Stimulated activated CD8-positive, alpha-beta memory T cell treated with anti-CD3 and anti-CD28 coated beads, Interleukin-7, amount 100 ng/mL, for 24 hours (primary cell): ENCODE results near the gene TMCO6.
A peak's percentile ranks its signal among the peaks of the same experiment; 100 is the strongest.
"Not testable (repeated sequence)": the region's sequence is repeated elsewhere in the genome, so short reads cannot be mapped to it uniquely, and the experiment has no call there.

Experiments used
- DNase-seq: peaks from one replicate; pipeline ENCODE4 v3.0.0-alpha.2; 2020; ENCODE audit warnings: low read depth

TMCO6 gene

DNA sequence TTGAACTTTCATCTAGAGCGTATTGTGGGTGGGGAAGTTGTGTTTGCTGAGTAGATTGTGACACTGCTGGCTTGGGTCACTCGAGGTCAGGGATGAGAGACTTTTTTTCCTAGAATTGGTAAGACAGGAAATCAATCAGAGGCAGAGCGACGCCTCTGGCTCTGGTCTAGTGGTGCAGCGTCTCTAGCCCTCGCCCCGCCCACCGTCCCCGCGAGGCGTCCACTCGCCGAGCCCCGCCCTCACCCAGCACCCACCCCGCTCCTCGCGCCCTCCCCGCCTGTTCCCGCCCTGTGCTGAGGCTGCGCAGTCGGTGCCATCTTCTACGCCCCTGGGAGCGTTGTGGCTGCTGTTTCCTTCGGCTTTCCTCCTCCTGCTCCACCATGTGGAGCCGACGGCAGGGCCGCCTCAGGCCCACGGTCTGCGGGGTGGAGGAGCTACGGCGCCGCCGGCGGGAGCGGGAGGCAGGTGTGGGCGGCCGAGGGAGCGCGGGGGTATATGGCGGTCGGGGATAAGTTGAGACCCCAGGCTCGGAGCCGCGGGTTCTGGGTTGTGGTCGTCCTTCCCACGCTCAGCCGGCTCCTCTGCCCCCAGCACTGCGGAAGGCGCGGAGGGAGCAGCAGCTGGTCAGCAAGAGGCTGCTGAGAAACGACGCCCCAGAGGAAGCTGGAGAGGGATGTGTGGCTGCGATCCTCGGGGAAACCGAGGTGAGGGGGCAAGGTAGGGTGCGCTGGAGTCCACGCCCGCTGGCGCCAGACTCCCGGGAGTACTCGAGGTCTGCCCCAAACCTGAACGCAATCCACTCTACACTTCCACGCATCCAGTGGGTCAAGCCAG, at the start of gene TMCO6:
Gene TMCO6, plus strand, starts transcription at position 304 of the 834 bp plus-strand sequence. Its CDS starts 77 bp downstream, at position 381.
- DNase-seq, result peak; percentile 96

DNA sequence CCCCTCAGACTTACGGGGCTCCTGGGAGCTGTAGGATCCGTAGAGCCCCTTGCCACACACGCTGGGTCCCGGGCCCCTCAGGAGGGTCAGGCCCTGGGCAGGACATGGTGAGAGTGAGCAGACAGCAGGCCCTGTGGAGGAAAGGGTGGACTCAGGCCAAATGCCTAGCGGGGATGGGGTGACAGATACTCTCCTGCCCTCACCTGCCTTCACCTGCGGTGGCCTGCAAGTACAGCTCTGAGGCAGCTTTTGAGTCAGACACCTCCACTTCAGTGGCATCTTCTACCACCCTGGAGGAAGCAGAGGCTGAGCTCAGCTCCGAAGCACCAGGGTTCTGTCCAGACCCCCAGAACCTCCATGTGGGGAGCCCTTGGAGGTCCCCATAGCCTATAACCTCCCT, 48.4 kb upstream of the TMCO6 start:
- DNase-seq, result no peak

DNA sequence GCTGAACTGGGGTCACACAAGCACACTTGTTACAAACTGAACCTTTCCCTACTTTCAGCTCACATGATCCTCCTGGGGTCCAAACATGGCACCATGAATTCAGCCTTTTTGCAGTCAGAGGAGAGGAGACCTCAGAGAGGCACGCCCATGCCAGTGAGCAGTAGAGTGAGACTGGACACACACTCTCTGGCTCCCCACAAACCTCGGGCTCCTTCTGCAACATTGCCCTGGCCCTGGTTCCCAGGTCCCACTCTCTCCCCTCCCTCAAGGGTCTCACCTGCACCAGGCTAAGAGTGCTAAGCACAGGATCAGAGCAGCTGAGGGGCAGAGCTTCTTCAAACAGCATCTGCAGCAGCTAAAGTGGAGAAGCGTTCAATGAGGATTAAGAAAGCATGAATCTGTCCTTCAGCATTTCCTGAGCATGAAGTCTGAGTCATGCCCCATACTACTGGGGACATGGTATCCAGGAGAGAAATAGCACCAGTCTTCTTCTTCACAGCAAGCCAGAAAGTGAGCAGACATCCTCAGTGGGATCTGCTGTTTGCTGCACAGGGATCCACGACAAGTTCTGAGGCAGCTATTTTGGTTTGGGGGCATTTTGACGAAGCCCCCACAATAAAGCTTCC, 47.4 kb upstream of the TMCO6 start:
- no peak for DNase-seq

DNA sequence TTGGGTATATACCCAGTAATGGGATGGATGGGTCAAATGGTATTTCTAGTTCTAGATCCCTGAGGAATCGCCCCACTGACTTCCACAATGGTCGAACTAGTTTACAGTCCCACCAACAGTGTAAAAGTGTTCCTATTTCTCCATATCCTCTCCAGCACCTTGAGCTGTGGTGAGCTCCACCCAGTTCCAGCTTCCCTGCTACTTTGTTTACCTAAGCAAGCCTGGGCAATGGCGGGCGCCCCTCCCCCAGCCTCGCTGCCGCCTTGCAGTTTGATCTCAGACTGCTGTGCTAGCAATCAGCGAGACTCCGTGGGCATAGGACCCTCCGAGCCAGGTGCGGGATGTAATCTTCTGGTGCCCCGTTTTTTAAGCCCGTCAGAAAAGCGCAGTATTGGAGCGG, 46.2 kb upstream of the TMCO6 start:
- not testable (repeated sequence) for DNase-seq

DNA sequence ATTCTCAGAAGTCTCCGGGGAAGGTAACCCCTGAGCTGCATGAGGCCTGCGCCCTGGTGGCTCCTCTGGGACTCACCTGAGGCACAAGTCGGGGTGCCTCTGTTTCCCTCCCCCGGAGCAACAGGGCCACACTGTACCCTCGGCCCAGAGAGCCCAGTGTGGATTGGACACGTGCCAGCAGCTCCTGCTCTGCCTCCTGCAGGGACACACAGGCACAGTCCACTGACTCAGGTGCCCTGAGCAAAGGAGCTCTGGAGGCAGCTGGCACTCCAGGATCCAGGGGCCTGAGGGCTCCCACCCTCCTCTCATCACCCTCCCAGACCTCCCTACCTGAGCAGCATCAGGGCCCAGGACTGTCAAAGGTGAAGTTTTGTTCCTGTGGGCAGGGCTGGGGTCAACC, 45.1 kb upstream of the TMCO6 start:
- no peak for DNase-seq

DNA sequence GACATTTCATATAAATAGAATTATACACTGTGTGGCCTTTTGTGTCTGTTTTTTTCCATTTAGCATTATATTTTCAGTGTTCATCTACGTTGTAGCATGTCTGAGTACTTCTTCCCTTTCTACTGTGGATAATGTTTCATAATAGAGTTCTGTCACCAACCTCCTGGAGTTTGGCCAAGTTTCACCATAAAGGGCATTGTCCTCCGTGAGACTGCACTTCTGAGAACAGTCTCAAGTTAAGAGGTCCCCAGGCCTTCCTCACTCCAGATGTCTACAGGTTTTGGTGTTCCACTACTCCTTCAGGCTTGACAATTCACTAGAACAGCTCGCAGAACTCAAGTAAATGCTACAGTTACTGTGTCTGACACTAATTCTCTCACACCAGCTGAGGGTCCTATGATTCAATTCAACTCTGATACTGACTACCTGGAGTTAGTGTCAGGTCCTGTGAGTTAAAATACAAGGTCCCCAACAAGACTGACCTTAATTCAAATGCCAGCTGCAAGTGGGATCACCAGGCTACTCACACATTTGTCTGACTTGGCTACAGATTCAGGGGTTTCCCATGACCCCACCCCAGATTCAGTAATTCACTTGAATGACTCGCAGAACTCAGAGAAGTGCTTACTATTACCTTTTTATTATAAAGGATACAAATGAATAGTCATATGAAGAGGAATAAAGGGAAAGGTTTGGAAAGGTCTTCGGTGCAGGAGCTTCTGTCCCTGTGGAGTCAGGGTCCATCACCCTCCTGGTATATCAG, 43.5 kb upstream of the TMCO6 start:
- no peak for DNase-seq

DNA sequence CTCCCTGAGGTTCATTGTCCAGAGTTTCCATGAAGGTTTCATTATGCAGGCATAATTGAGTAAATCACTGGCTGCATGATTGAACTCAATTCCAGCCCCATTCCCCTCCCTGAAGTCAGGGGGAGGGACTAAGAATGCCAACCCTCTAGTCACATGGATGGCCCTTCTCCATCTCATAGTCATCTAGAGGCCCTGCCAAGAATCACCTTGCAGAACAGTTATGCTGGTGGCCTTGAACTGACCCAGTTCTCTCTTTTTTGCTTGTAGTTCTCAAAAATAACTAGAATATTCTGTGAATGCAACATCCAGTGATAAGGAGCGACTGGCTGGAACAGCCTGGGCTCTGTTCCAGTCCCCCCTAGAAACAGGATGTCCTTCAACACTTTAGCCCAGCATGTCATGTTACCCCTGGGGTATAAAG, 42.9 kb upstream of the TMCO6 start:
- DNase-seq, result no peak

DNA sequence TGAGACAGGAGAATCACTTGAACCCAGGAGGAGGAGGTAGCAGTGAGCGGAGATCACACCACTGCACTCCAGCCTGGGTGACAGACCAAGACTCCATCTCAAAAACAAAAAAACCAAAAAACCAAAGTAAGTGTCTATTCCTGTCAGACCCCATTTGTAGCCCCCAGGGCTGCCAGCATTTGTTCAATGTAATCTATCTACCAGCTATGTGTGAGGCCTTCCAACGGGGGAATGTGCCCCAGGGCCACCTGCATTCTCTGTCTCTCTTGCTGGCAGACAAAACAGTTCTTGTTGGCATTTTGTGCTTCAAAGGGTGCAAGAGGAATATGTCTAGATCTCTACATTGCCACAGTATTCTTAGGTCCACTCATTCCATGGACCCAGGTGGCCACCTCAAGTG, 40.4 kb upstream of the TMCO6 start:
- DNase-seq, result no peak

DNA sequence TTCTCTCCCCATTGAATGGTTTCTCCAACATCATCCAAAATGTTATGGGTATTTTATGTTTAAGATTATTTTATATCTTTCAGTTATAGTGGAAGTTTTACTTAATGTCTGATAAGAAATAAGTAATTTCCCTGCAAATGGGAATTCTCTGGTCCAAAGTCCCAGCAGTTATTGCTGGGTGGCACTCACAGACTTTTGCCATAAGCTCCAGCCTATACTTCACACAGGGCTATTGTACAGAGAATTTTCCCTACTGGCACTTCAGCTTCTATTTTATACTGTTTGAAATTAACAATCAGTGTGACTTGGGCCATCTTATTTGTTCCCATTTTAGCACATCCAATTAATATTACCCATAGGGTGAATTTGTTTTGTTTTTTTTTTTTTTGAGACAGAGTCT, 39.2 kb upstream of the TMCO6 start:
- DNase-seq, result no peak

DNA sequence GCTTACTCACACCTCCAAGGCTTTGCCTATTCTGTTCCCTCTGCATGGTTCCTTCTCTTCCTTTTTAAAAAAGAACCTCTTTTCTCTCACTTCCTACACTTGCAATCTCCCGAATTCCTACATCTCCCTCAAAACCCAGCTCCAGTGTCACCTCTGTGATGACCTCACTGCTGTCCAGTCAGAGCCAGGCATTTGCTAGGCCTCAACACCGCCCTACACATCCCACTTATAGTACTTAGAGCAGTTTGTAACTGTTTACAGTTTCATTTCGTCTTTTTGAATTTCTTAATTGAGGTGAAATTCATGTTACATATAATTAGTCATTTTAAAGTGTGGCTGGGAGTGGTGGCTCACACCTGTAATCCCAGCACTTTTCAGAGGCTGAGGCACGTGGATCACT, 37.1 kb upstream of the TMCO6 start:
- no peak for DNase-seq

DNA sequence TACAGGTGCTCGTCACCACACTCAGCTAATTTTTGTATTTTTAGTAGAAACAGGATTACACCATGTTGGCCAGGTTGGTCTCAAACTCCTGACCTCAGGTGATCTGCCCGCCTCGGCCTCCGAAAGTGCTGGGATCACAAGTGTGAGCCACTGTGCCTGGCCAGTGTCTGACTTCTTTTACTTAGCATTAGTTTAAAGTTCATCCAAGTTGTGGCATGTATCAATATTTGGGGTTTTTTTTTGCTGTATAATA, 35.9 kb upstream of the TMCO6 start:
- DNase-seq, result not testable (repeated sequence)

DNA sequence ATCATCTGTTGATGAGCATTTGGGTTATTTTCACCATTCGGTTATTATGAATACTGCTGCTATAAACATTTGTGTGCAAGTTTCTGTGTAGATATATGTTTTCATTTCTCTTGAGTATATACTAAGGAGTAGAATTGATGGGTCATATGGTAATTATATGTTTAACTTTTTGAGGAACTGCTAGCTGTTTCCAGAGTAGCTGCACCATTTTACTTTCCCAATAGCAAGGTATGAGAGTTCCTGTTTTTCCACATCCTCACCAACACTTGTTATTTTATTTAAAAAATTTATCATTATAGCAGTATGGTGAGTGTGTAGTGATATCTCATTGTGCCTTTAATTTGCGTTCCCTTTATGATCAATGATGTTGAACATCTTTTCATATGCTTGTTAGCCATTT, 35.5 kb upstream of the TMCO6 start:
- no peak for DNase-seq

DNA sequence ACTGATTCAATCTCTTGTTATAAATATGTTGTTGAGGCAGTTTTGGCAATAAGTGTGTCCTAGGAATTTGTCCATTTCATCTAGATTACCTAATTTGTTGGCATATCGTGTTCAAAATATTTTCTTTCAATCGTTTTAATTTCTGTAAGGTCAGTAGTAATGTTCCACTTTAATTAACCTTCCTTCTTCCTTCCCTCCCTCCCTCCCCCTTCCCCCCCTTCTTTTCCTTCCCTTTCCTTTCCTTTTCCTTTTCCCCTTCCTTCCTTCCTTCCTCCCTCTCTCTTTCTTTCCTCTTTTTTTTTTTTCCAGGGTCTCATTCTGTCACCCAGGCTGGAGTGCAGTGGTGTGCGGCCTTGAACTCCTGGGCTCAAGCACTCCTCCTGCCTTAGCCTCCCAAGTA, 33.4 kb upstream of the TMCO6 start:
- DNase-seq, result no peak

DNA sequence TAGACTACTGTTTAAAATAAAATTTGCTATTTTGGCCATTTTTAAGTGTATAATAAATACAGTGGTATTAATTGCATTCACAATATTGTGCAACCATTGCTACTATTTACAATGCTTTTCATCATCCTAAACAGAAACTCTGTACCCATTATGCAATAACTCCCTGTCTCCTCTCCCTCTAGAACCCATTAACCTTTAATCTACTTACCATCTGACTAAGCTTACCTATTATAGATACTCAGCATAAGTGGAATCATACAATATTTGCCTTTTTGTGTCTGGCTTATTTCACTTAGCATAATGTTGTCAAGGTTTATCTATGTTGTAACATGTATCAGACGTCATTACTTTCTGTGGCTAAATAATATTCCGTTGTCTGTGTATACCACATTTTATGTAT, 32.2 kb upstream of the TMCO6 start:
- DNase-seq, result no peak

DNA sequence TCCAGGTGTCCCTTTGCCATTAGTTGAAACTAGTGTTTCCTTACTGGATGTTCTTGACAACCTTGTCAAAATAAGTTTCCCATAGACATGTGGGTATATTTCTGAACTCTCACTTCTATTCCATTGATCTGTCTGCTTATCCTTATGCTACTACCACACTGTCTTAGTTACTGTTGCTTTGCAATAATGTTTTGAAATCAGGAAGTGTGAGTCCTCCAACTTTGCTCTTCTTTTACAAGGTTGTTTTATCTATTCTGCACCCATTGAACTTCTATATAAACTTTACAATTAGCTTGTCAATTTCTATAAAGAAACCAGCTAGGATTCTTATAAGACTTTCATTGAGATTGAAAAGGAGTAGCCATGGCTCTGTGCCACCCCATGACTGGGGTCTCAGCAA, 30.5 kb upstream of the TMCO6 start:
- no peak for DNase-seq

DNA sequence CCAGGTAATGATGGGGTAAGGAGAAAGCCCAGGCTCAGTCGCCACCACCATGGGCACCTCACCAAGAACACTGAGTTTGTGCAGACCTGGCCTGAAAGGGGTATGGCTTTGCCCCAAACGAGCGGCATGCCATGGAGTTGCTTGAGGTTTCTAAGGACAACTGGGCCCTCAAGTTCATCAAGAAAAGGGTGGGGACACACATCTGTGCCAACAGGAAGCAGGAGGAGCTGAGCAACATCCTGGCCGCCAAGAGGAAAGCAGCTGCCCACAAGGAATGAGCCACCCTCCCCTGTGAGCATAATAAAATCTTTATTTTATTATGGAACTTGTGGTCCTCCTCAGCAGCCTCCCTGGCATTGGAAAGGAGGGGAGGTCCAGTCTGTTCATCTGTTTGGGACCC, 30.1 kb upstream of the TMCO6 start:
- no peak for DNase-seq

DNA sequence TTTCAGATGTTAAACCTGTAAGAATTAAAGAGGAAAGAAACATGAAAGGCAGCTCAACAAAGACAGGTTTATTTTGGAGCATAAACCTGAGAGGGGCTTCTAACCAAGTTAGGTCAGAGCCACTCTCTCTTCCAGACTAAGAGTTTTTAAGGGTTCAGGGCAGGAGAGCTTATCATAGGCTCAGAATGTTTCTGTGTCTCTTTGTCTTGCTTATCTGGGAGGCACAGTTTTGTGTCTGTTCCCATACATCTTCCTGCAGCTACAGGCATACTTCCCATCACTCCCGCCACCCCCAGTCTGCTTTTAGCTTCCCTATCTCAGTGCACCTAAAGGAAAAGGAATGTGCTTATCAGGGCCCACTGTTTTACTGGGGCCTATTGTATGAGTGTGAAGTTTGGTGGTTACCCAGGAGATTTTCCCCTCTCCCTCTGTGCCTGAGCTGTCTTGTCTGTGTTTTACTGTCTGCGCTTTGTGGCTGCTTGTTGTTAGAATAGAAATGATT, 28.2 kb upstream of the TMCO6 start:
- DNase-seq, result no peak

DNA sequence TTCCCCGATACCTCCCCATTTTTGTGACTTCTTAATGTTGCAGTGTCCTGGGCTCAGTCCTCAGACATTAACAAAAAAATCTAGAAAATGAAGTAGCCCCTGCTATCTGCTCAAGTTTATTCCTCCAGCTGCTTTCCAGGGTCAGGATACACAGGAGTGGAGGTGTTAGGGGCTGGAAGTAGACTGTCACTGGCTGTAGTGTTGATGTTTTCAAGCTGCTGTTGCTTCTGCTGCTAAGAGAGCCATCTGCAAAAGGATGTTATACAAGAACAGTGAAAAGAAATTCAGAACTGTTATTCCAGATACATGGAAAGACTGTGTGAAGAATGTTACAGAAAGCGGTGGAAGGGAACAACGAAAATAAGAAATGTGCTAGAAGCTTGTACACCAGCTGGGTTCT, 16.9 kb upstream of the TMCO6 start:
- no peak for DNase-seq

DNA sequence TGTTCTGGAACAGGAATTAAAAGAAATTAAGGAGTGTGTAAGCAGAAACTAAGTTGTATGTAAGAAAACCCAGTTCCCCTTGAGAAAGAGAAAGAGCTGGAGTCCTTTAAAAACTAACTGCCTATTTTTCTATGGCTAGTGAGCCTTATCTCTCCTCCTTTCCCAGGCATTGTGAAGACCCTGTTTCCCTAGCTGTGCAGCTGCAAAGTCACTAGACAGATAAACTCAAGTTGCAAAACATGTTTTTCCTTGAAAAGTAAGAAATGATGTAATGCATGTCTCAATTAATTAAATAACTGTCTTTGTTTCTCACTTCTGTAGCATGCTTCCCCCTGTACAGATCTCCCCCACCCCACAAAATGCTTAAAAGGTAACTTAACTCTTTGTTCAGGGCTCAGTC, 16.2 kb upstream of the TMCO6 start:
- DNase-seq, result not testable (repeated sequence)

DNA sequence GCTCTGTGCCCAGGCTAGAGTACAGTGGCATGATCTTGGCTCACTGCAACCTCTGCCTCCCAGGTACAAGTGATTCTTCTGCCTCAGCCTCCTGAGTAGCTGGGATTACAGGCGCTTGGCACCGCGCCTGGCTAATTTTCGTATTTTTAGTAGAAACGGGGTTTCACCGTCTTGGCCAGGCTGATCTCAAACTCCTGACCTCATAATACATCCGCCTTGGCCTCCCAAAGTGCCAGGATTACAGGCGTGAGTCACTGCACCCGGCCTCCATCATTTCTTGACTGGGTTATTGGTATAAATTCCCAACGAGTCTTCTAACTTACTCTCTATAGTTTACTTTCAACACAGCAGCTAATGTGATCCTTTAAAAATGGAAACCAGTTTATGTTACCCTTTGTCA, 14.4 kb upstream of the TMCO6 start:
- DNase-seq, result not testable (repeated sequence)

DNA sequence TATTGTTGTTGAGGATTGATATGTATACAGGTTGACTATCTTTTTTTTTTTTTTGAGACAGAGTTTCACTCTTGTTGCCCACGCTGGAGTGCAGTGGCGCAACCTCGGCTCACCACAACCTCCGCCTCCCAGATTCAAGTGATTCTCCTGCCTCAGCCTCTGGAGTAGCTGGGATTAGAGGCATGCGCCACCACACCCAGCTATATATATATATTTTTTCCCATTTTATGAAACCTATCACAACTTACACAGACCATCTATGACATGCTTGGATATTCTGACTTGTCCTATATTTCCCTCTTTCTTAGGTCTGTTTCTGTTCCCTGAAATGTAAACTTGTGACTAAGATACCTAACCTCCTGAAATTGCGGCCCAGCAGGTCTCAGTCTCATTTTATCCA, 11.3 kb upstream of the TMCO6 start:
- DNase-seq, result no peak

DNA sequence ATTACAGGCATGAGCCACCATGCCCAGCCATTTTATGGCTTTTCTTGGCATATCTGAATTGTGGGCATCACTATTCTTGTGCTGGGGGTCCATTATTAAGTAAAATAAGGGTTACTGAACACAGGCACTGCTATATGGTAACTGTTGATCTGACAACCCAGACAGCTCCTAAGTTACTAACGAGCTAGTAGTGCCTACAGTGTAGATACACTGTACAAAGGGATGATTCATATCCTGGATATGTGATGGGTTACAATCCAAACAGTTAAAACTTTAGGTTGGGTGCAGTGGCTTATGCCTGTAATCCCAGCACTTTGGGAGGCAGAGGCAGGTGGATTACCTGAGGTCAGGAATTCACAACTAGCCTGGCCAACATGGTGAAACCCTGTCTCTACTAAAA, 10.5 kb upstream of the TMCO6 start:
- DNase-seq, result no peak
